GM12801 (cell line): ENCODE data around the gene PCGF2.

ENCODE experiments used
- CTCF ChIP-seq: IDR thresholded peaks from one replicate; pipeline ENCODE4 v1.5.1; 2011; ENCODE audit warnings: control low read depth; ENCODE audit not compliant: insufficient read length; ENCODE audit errors: extremely low read depth

The PCGF2 gene

GRCh38 chr17:38786372-38786771 lies 38.2 kb upstream of the PCGF2 start:
- TF ChIP-seq CTCF = no peak

DNA sequence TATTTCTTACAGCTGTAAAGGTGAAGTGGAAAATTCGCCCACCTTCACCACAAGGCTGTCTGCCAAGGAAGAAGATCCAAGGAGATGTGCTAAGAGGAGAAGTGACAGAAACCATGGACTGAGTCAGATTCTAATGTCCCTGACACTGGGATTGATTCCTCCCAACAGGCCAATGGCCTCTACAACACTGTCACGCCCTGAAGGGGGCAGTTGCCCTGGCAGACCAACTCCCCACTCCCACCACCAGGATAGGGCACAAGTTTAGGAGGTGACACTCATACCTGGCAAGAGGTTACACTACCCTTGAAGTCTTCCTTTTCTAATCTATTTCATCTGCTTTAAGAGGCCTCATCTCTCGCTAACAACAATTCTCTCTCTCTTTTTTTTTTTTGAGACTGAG lies 35.1 kb upstream of the PCGF2 start:
- TF ChIP-seq CTCF = no peak

GRCh38 chr17:38779965-38780752 lies 32.0 kb upstream of the PCGF2 start:
- TF ChIP-seq CTCF = no peak

DNA sequence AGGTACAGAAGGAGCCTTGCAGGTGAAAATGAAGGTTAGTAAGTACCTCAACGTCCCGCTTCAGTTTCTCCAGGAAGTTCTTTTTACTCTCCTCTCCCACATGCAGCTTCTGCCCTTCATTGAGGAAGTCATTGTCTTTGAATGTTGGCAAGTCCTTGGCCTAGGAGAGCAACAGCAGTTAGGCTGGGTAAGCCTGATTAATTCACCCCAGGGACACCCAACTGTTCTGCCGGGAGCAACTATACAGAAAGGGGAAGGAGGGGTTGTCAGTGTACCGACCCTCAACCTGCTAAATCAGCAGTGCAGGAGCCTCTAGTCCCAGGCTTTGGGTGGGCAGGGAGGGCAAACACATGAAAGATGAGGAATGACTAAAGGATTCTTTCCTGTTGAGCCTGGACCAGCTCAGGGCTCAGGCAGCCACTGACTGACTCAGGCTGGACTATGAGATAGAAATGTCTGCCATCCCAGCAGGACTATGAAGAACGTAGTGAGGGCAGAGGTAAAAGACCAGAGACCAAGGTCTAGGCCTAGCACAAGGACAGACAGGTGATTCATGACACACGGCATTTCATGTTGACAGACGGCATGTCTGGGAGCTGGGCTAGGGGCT lies 29.6 kb upstream of the PCGF2 start:
- TF ChIP-seq CTCF = no peak

GRCh38 chr17:38773258-38773657 lies 25.1 kb upstream of the PCGF2 start:
- TF ChIP-seq CTCF = no peak

- no peak for TF ChIP-seq CTCF
These were observed 20.3 kb upstream of the PCGF2 start for GRCh38 chr17:38768417-38768816.

- TF ChIP-seq CTCF = no peak
These were observed 18.2 kb upstream of the PCGF2 start for GRCh38 chr17:38766341-38766740.
